ENCODE measurements around the gene TTLL6.

GRCh38 chr17:48840441-48840840 lies 23.4 kb upstream of the TTLL6 start:
- TF ChIP-seq, protein P1, sequence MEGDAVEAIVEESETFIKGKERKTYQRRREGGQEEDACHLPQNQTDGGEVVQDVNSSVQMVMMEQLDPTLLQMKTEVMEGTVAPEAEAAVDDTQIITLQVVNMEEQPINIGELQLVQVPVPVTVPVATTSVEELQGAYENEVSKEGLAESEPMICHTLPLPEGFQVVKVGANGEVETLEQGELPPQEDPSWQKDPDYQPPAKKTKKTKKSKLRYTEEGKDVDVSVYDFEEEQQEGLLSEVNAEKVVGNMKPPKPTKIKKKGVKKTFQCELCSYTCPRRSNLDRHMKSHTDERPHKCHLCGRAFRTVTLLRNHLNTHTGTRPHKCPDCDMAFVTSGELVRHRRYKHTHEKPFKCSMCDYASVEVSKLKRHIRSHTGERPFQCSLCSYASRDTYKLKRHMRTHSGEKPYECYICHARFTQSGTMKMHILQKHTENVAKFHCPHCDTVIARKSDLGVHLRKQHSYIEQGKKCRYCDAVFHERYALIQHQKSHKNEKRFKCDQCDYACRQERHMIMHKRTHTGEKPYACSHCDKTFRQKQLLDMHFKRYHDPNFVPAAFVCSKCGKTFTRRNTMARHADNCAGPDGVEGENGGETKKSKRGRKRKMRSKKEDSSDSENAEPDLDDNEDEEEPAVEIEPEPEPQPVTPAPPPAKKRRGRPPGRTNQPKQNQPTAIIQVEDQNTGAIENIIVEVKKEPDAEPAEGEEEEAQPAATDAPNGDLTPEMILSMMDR (IDR thresholded peaks at IDR 0.05): no peak
- no peak for TF ChIP-seq POLR2A (IDR thresholded peaks at IDR 0.05)

Measured in body of pancreas (tissue), 4 donors.